HCT116 (cell line): Measurements from ENCODE around the gene CELA3A. TPM values are rescaled to one million over a fixed set of nuclear protein-coding genes. Genes with fewer than 3 reads are reported as not detected.

Experiments
- ATAC-seq: fragments of 200-7000 bp; cut with Tn5 transposase; 2 replicates; pipeline ENCODE4 v1.9.1; 2020; ENCODE audit warnings: mild to moderate bottlenecking, moderate library complexity
- BruUV-seq: library from RNA; stranded (reverse); fragments of 400-500 nt; replicated peaks from 2 replicates; lab custom pipeline; 2021; lab: Mats Ljungman, UMichigan
- CTCF ChIA-PET: fragments of 300-600 bp; sonication (Branson Sonifier 250); formaldehyde crosslinking; loops from one replicate; lab custom pipeline; 2021; ENCODE audit warnings: antibody characterized with exemption; lab: Charles Lee
- POLR2A ChIA-PET: fragments of 300-600, 350-600 bp; sonication (Branson Sonifier 250); formaldehyde crosslinking; loops from one replicate; lab custom pipeline; 2021; ENCODE audit warnings: antibody characterized with exemption; lab: Charles Lee
- RAD21 ChIA-PET, 2 experiments: fragments of 300-600 bp; sonication (Branson Sonifier 250); formaldehyde crosslinking; loops; one replicate each; lab custom pipeline; 2023; ENCODE audit warnings: low total read pairs in 2 of 2; ENCODE audit not compliant: uncharacterized antibody in 2 of 2, unreplicated experiment in 2 of 2, low non-redundant PET in 1 of 2; lab: Charles Lee
- DNase-seq: peaks from one replicate; pipeline ENCODE4 v3.0.0-alpha.2; 2010; ENCODE audit warnings: low read depth, low spot score
- H2AFZ ChIP-seq: fragments of 200-600 bp; shearing (Covaris generic), sonication (generic); 2 replicates; pipeline ENCODE4 v1.6.1; 2017; ENCODE audit warnings: low read depth, mixed run types, mixed read lengths, antibody characterized with exemption, low read length; ENCODE audit not compliant: poor library complexity, severe bottlenecking
- H3K27ac ChIP-seq: 2 replicates; pipeline ENCODE4 v1.5.1; 2012; ENCODE audit warnings: low read depth, low read length
- H3K27me3 ChIP-seq: fragments of 200-600 bp; sonication (generic); 2 replicates; pipeline ENCODE4 v1.6.1; 2016; ENCODE audit warnings: mixed run types, low read length, mixed read lengths; ENCODE audit not compliant: insufficient read depth
- H3K36me3 ChIP-seq, 2 experiments: fragments of 200-500 bp in 1 of 2; fragments of 200-600 bp in 1 of 2; sonication (Bioruptor generic) in 1 of 2; sonication (generic) in 1 of 2; 2 replicates each; pipeline versions ENCODE4 v1.5.1 to v1.6.1; 2014 to 2016; ENCODE audit warnings: low read length in 2 of 2, inconsistent platforms in 1 of 2, mixed read lengths in 1 of 2, mixed run types in 1 of 2; ENCODE audit not compliant: insufficient read depth in 2 of 2, control insufficient read depth in 1 of 2
- H3K4me1 ChIP-seq, 2 experiments: fragments of 200-600 bp in 1 of 2; sonication (generic) in 1 of 2; 2 replicates each; pipeline versions ENCODE4 v1.5.1 to v1.6.1; 2012 to 2017; ENCODE audit warnings: low read length in 2 of 2, inconsistent platforms in 1 of 2, mild to moderate bottlenecking in 1 of 2, mixed read lengths in 1 of 2, mixed run types in 1 of 2, moderate library complexity in 1 of 2; ENCODE audit not compliant: insufficient read depth in 2 of 2, control insufficient read depth in 1 of 2
- H3K4me2 ChIP-seq: fragments of 200-600 bp; sonication (generic); 2 replicates; pipeline ENCODE4 v1.6.1; 2017; ENCODE audit warnings: mixed run types, low read length, mixed read lengths
- H3K4me3 ChIP-seq, 2 experiments: fragments of 200-600 bp in 1 of 2; sonication (generic) in 1 of 2; replicated peaks in 1 of 2; 2 replicates each; pipeline ENCODE4 v1.5.1; 2011 to 2016; ENCODE audit warnings: low read length in 2 of 2, control low read depth in 1 of 2, low read depth in 1 of 2, mild to moderate bottlenecking in 1 of 2, mixed read lengths in 1 of 2, mixed run types in 1 of 2
- H3K79me2 ChIP-seq: fragments of 200-600 bp; sonication (generic); 2 replicates; pipeline ENCODE4 v1.6.1; 2017; ENCODE audit warnings: mild to moderate bottlenecking, mixed run types, low read length, moderate library complexity, mixed read lengths; ENCODE audit not compliant: insufficient read depth
- H3K9ac ChIP-seq: fragments of 200-600 bp; sonication (generic); 2 replicates; pipeline ENCODE4 v1.6.1; 2016; ENCODE audit warnings: low read length, mixed read lengths
- H3K9me2 ChIP-seq: fragments of 200-600 bp; sonication (generic), shearing (Covaris generic); 2 replicates; pipeline ENCODE4 v1.6.1; 2017; ENCODE audit warnings: mixed run types, mild to moderate bottlenecking, moderate library complexity; ENCODE audit not compliant: insufficient read depth
- H3K9me3 ChIP-seq, 2 experiments: fragments of 200-500 bp in 1 of 2; fragments of 200-600 bp in 1 of 2; sonication (Bioruptor generic) in 1 of 2; sonication (generic) in 1 of 2; 2 replicates each; pipeline ENCODE4 v1.6.1; 2014 to 2017; ENCODE audit warnings: low read length in 2 of 2, mixed read lengths in 2 of 2, inconsistent platforms in 1 of 2, low read depth in 1 of 2, mild to moderate bottlenecking in 1 of 2, mixed run types in 1 of 2, moderate library complexity in 1 of 2; ENCODE audit not compliant: control insufficient read depth in 1 of 2, insufficient read depth in 1 of 2
- H4K20me1 ChIP-seq: fragments of 200-600 bp; sonication (generic), shearing (Covaris generic); 2 replicates; pipeline ENCODE4 v1.6.1; 2017; ENCODE audit warnings: mixed run types, mild to moderate bottlenecking, moderate library complexity; ENCODE audit not compliant: insufficient read depth
- CBX3 ChIP-seq: IDR thresholded peaks from 2 replicates; pipeline ENCODE4 v1.6.1; 2012; ENCODE audit warnings: low read depth
- CEBPB ChIP-seq: IDR thresholded peaks from 2 replicates; pipeline ENCODE4 v1.6.1; 2012; ENCODE audit warnings: low read depth
- ELF1 ChIP-seq: IDR thresholded peaks from 2 replicates; pipeline ENCODE4 v1.6.1; 2012; ENCODE audit warnings: low read depth, borderline replicate concordance
- EZH2 ChIP-seq: fragments of 200-600 bp; sonication (generic); IDR thresholded peaks from 2 replicates; pipeline ENCODE4 v1.6.1; 2017; ENCODE audit warnings: antibody characterized with exemption, mixed run types
- EZH2phosphoT487 ChIP-seq: fragments of 200-600 bp; IDR thresholded peaks from 2 replicates; pipeline ENCODE4 v1.6.1; 2018; ENCODE audit warnings: antibody characterized with exemption, borderline replicate concordance
- JUND ChIP-seq: IDR thresholded peaks from 2 replicates; pipeline ENCODE4 v1.6.1; 2012
- POLR2A ChIP-seq: IDR thresholded peaks from 2 replicates; pipeline ENCODE4 v1.7.0; 2011; ENCODE audit warnings: borderline replicate concordance; ENCODE audit not compliant: insufficient read depth, insufficient read length; ENCODE audit errors: extremely low read depth
- REST ChIP-seq: IDR thresholded peaks from 2 replicates; pipeline ENCODE4 v1.6.1; 2012; ENCODE audit warnings: low read depth
- ZBTB33 ChIP-seq: IDR thresholded peaks from 2 replicates; pipeline ENCODE4 v1.6.1; 2011; ENCODE audit warnings: mild to moderate bottlenecking, low read length, moderate library complexity; ENCODE audit not compliant: insufficient replicate concordance; ENCODE audit errors: extremely low read depth
- ZNF274 ChIP-seq: fragments of 200-500 bp; sonication (Bioruptor generic); IDR thresholded peaks from 2 replicates; pipeline ENCODE4 v1.6.1; 2014; ENCODE audit warnings: mild to moderate bottlenecking, low read depth, low read length, inconsistent platforms
- intact Hi-C: fragments of 100-400 bp; cut with micrococcal nuclease; formaldehyde crosslinking; loops from 2 replicates; pipeline ENCODE4 v1.10.0; 2022
- total RNA-seq: library from RNA; stranded (reverse); gene quantifications from one replicate; pipeline ENCODE4 v1.2.1, GENCODE V29; 2021; ENCODE audit not compliant: unreplicated experiment
- TF ChIP-seq, protein P1 (sequence below), 3 experiments: fragments of 200-600 bp in 1 of 3; sonication (generic) in 1 of 3; IDR thresholded peaks in 2 of 3; conservative IDR thresholded peaks in 1 of 3; 2 replicates each; pipeline ENCODE4 v1.5.1; 2012 to 2017; ENCODE audit warnings: low read depth in 2 of 3, low read length in 2 of 3, antibody characterized with exemption in 1 of 3, borderline replicate concordance in 1 of 3, control low read depth in 1 of 3, mild to moderate bottlenecking in 1 of 3, mixed read lengths in 1 of 3, mixed run types in 1 of 3, moderate library complexity in 1 of 3; ENCODE audit not compliant: insufficient read depth in 1 of 3

Gene CELA3A
- total RNA-seq, 1 experiment from 2014 or later: 9.0 TPM

DNA sequence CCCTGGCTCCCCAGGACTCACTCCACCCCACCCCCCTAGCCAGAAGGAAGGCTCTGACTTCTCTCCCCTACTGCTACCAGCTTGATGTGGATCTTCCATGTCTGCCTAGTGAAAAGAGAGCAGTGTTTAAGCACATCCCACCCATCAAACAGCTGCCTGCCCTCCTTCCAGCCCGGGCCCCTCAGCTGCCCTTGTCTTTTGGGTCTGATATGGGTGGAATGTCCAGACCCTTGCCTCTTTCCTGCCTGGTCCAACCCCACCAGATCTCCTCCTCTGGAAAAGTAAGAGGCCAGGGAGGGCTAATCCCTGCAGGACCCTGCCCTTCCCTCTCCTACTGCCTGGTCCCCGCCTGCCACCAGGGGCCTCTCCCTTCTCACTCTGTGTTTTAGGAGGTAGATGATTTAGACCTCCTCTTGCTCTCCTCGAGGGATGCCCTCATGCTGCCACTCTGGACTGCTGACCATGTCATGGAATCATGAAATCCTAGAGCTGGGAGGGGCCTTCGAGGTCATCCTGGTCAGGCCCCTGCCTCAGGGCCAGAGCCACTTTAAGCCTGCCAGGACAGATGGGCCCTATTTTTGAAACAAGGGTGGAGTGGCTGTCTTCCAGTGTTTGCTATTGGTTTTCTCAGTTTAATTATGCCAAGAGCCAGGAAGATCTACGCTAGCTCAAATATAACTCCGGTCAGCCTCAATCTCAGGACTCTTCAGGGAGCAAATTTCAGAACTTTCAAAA is 48.5 kb upstream of the CELA3A start:
- ATAC-seq (no peak), DNase-seq (no peak)
- no peak overlapping the region for H3K4me2 ChIP-seq
- H3K9me3 ChIP-seq: no peaks in the 10 kb centered on the region
- intact Hi-C loops: no loop called here
- H3K4me3 ChIP-seq: no peak overlapping the region
- no TSS peak for BruUV-seq
- no peaks in the 10 kb centered on the region for H3K79me2 ChIP-seq
- no peaks in the 10 kb centered on the region for H3K9me2 ChIP-seq
- no peak overlapping the region for H2AFZ ChIP-seq
- H3K27me3 ChIP-seq: no peaks in the 10 kb centered on the region
- no peak for TF ChIP-seq EZH2
- TF ChIP-seq, protein P1, sequence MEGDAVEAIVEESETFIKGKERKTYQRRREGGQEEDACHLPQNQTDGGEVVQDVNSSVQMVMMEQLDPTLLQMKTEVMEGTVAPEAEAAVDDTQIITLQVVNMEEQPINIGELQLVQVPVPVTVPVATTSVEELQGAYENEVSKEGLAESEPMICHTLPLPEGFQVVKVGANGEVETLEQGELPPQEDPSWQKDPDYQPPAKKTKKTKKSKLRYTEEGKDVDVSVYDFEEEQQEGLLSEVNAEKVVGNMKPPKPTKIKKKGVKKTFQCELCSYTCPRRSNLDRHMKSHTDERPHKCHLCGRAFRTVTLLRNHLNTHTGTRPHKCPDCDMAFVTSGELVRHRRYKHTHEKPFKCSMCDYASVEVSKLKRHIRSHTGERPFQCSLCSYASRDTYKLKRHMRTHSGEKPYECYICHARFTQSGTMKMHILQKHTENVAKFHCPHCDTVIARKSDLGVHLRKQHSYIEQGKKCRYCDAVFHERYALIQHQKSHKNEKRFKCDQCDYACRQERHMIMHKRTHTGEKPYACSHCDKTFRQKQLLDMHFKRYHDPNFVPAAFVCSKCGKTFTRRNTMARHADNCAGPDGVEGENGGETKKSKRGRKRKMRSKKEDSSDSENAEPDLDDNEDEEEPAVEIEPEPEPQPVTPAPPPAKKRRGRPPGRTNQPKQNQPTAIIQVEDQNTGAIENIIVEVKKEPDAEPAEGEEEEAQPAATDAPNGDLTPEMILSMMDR (IDR thresholded peaks at IDR 0.05 in 2 of 3, conservative IDR thresholded peaks at IDR 0.05 in 1 of 3; ENCODE audit: borderline replicate concordance in 1 of 3, insufficient read depth in 1 of 3, low read depth in 2 of 3, low read length in 2 of 3): 0 out of 6 replicates have a peak, but pooled peaks of 1 of the 3 experiments have one; percentile 11
- TF ChIP-seq, all 23 proteins: peak for 1
- no peaks in the 10 kb centered on the region for H4K20me1 ChIP-seq
- CTCF ChIA-PET: no interaction called here
- RAD21 ChIA-PET: no interaction called here
- H3K27ac ChIP-seq: no peak overlapping the region
- H3K36me3 ChIP-seq: no peaks in the 10 kb centered on the region
- POLR2A ChIA-PET: no interaction called here
- H3K9ac ChIP-seq: no peak overlapping the region
- H3K4me1 ChIP-seq: peaks cover 23 to 24% of the 10 kb centered on the region in 2 experiments

- ATAC-seq (no peak), DNase-seq (no peak)
- Histone ChIP-seq H3K9me2 (no peaks in the 10 kb centered on the region), H3K4me3 (no peak overlapping the region), H3K9ac (no peak overlapping the region), H3K4me2 (no peak overlapping the region), H3K36me3 (no peaks in the 10 kb centered on the region), H4K20me1 (no peaks in the 10 kb centered on the region), H3K27ac (no peak overlapping the region; the same call in 1 of the 2 replicates), H3K79me2 (no peaks in the 10 kb centered on the region), H3K4me1 (peaks cover 23 to 24% of the 10 kb centered on the region in 2 experiments), H3K27me3 (no peaks in the 10 kb centered on the region), H2AFZ (no peak overlapping the region), H3K9me3 (no peaks in the 10 kb centered on the region)
- RAD21 ChIA-PET: no interaction called here
- CTCF ChIA-PET: interaction anchor here (0.6 to 2.0 kb wide), 2 partner anchors 13 to 15 kb away, joined by 3 to 6 read pairs; no protein-coding TSS in a partner anchor
- no TSS peak for BruUV-seq
- intact Hi-C loops: no loop called here
- POLR2A ChIA-PET: no interaction called here
- TF ChIP-seq ZNF274 (no peak), POLR2A (no peak), CEBPB (no peak), EZH2phosphoT487 (no peak), CBX3 (no peak), ELF1 (no peak), REST (no peak), ZBTB33 (no peak), JUND (no peak)
Measured at GRCh38 chr1:21955058-21955457, 46.4 kb upstream of the CELA3A start.
